PC-9 (cell line): ENCODE measurements around the gene ERBB4. TPM values are rescaled to one million over a fixed set of nuclear protein-coding genes. Genes with fewer than 3 reads are reported as not detected.

ENCODE experiments used
- BruUV-seq: library from RNA; stranded (reverse); fragments of 400-500 nt; replicated peaks from 2 replicates; lab custom pipeline; 2021; lab: Mats Ljungman, UMichigan
- CTCF ChIA-PET: fragments of 300-600 bp; sonication (Branson Sonifier 250); formaldehyde crosslinking; loops from one replicate; lab custom pipeline; 2022; ENCODE audit warnings: antibody characterized with exemption; lab: Charles Lee
- POLR2A ChIA-PET: fragments of 300-600 bp; sonication (Branson Sonifier 250); formaldehyde crosslinking; loops from one replicate; lab custom pipeline; 2022; ENCODE audit warnings: antibody characterized with exemption; ENCODE audit not compliant: unreplicated experiment; lab: Charles Lee
- DNase-seq, 2 experiments: peaks; one replicate each; pipeline versions ENCODE4 v3.0.0 to v3.0.0-alpha.2; 2015 to 2022; ENCODE audit warnings: mixed read lengths in 1 of 2
- H2AFZ ChIP-seq: fragments of 200-600 bp; sonication (generic); 2 replicates; pipeline ENCODE4 v1.8.1; 2017; ENCODE audit warnings: antibody characterized with exemption
- H3F3A ChIP-seq: fragments of 200-600 bp; sonication (generic); 2 replicates; pipeline ENCODE4 v1.8.1; 2017; ENCODE audit warnings: antibody characterized with exemption, mild to moderate bottlenecking, low read depth; ENCODE audit not compliant: insufficient read depth
- H3K27ac ChIP-seq: fragments of 200-600 bp; sonication (generic); 2 replicates; pipeline ENCODE4 v1.6.1; 2016; ENCODE audit warnings: mixed run types
- H3K27me3 ChIP-seq: fragments of 200-600 bp; sonication (generic); 2 replicates; pipeline ENCODE4 v1.6.1; 2016; ENCODE audit warnings: low read depth, mixed run types; ENCODE audit not compliant: insufficient read depth
- H3K36me3 ChIP-seq: fragments of 200-600 bp; sonication (generic); 2 replicates; pipeline ENCODE4 v1.6.1; 2016; ENCODE audit warnings: low read depth, mixed run types
- H3K4me1 ChIP-seq: fragments of 200-600 bp; sonication (generic); replicated peaks from 2 replicates; pipeline ENCODE4 v1.6.1; 2016; ENCODE audit warnings: mixed run types; ENCODE audit not compliant: insufficient read depth
- H3K4me2 ChIP-seq: fragments of 200-600 bp; sonication (generic); 2 replicates; pipeline ENCODE4 v1.6.1; 2017; ENCODE audit warnings: mixed run types
- H3K4me3 ChIP-seq: fragments of 200-600 bp; sonication (generic); 2 replicates; pipeline ENCODE4 v1.6.1; 2016; ENCODE audit warnings: mixed run types
- H3K79me2 ChIP-seq: fragments of 200-600 bp; sonication (generic); 2 replicates; pipeline ENCODE4 v1.6.1; 2017; ENCODE audit warnings: low read depth, mixed run types
- H3K9me2 ChIP-seq: fragments of 200-600 bp; sonication (generic); 2 replicates; pipeline ENCODE4 v1.8.1; 2017; ENCODE audit warnings: mild to moderate bottlenecking; ENCODE audit not compliant: insufficient read depth
- H3K9me3 ChIP-seq: fragments of 200-600 bp; sonication (generic); 2 replicates; pipeline ENCODE4 v1.8.1; 2016; ENCODE audit warnings: low read depth; ENCODE audit not compliant: insufficient read depth
- H4K20me1 ChIP-seq: fragments of 200-600 bp; sonication (generic); 2 replicates; pipeline ENCODE4 v1.8.1; 2017; ENCODE audit not compliant: insufficient read depth
- CTCF ChIP-seq: fragments of 200-600 bp; sonication (generic); conservative IDR thresholded peaks from 2 replicates; pipeline ENCODE4 v1.6.1; 2017; ENCODE audit warnings: mixed run types, antibody characterized with exemption, mild to moderate bottlenecking, moderate library complexity
- EZH2 ChIP-seq: fragments of 200-600 bp; sonication (generic); IDR thresholded peaks from 2 replicates; pipeline ENCODE4 v1.8.0; 2017; ENCODE audit warnings: antibody characterized with exemption, low read depth
- intact Hi-C: fragments of 100-400 bp; cut with micrococcal nuclease; formaldehyde crosslinking; loops from one replicate; pipeline ENCODE4 v1.10.0; 2022; ENCODE audit not compliant: unreplicated experiment
- total RNA-seq: library from RNA; stranded (reverse); gene quantifications from 2 replicates; pipeline ENCODE4 v1.2.3, GENCODE V29; 2021

The ERBB4 gene
- total RNA-seq, 1 experiment from 2014 or later, result not detected

GRCh38 chr2:211837706-211838105, 700.9 kb downstream of the ERBB4 start:
- ChIA-PET POLR2A (no interaction called here), CTCF (no interaction called here)
- no peak overlapping the region for H2AFZ ChIP-seq
- no peaks in the 10 kb centered on the region for H3K36me3 ChIP-seq
- TF ChIP-seq CTCF, result no peak
- TF ChIP-seq EZH2, result no peak
- no peaks in the 10 kb centered on the region for H3K79me2 ChIP-seq
- H3K9me3 ChIP-seq, result no peaks in the 10 kb centered on the region
- no peaks in the 10 kb centered on the region for H3F3A ChIP-seq
- no peaks in the 10 kb centered on the region for H3K4me1 ChIP-seq
- H3K27ac ChIP-seq, result no peak overlapping the region
- H3K4me3 ChIP-seq, result no peak overlapping the region
- H4K20me1 ChIP-seq, result no peaks in the 10 kb centered on the region
- H3K9me2 ChIP-seq, result no peaks in the 10 kb centered on the region
- no peak overlapping the region for H3K4me2 ChIP-seq
- BruUV-seq, result no TSS peak
- no peaks in the 10 kb centered on the region for H3K27me3 ChIP-seq
- intact Hi-C loops, result no loop called here
- no peak for DNase-seq

GRCh38 chr2:211837206-211837605, 701.4 kb downstream of the ERBB4 start:
- H3K9me2 ChIP-seq, result no peaks in the 10 kb centered on the region
- intact Hi-C loops, result no loop called here
- no peak overlapping the region for H2AFZ ChIP-seq
- no peaks in the 10 kb centered on the region for H3F3A ChIP-seq
- H3K4me1 ChIP-seq, result no peaks in the 10 kb centered on the region
- H3K36me3 ChIP-seq, result no peaks in the 10 kb centered on the region
- no peak overlapping the region for H3K4me3 ChIP-seq
- no peak overlapping the region for H3K4me2 ChIP-seq
- no peak for DNase-seq
- no peak for TF ChIP-seq CTCF
- no peak for TF ChIP-seq EZH2
- BruUV-seq, result no TSS peak
- H4K20me1 ChIP-seq, result no peaks in the 10 kb centered on the region
- ChIA-PET CTCF (no interaction called here), POLR2A (no interaction called here)
- no peaks in the 10 kb centered on the region for H3K9me3 ChIP-seq
- no peaks in the 10 kb centered on the region for H3K27me3 ChIP-seq
- no peaks in the 10 kb centered on the region for H3K79me2 ChIP-seq
- H3K27ac ChIP-seq, result no peak overlapping the region

- Histone ChIP-seq H3K4me3 (no peak overlapping the region), H3K27me3 (no peaks in the 10 kb centered on the region), H3K36me3 (no peaks in the 10 kb centered on the region), H2AFZ (no peak overlapping the region), H3F3A (no peaks in the 10 kb centered on the region), H3K79me2 (no peaks in the 10 kb centered on the region), H3K4me1 (no peaks in the 10 kb centered on the region), H3K27ac (no peak overlapping the region), H4K20me1 (no peaks in the 10 kb centered on the region), H3K4me2 (no peak overlapping the region), H3K9me3 (no peaks in the 10 kb centered on the region), H3K9me2 (no peaks in the 10 kb centered on the region)
- intact Hi-C loops, result no loop called here
- no TSS peak for BruUV-seq
- no peak for TF ChIP-seq CTCF
- TF ChIP-seq EZH2, result no peak
- DNase-seq, result no peak
- ChIA-PET POLR2A (interaction anchor here (0.7 kb wide), 1 partner anchor 135 kb away, joined by 4 read pairs; no protein-coding TSS in a partner anchor), CTCF (no interaction called here)
Measured at GRCh38 chr2:211836409-211836808, 702.2 kb downstream of the ERBB4 start.
